HG02623 (cell line): ENCODE data around the gene DIP2C.
"Not testable (repeated sequence)": the region's sequence is repeated elsewhere in the genome, so short reads cannot be mapped to it uniquely, and the experiment has no call there.

Experiments
- ATAC-seq: cut with Tn5 transposase; IDR thresholded peaks from one replicate; pipeline ENCODE4 v1.9.1; 2021; ENCODE audit warnings: moderate library complexity; ENCODE audit not compliant: unreplicated experiment

Gene DIP2C

GRCh38 chr10:644076-644942, 45.2 kb downstream of the DIP2C start:
- no peak for ATAC-seq

- no peak for ATAC-seq
These were observed 47.1 kb downstream of the DIP2C start for GRCh38 chr10:642186-642890.

GRCh38 chr10:641149-642010, 48.1 kb downstream of the DIP2C start:
- ATAC-seq = no peak

GRCh38 chr10:640673-641045, 48.8 kb downstream of the DIP2C start:
- ATAC-seq = no peak

- ATAC-seq = no peak
These were observed 49.5 kb downstream of the DIP2C start for GRCh38 chr10:639751-640672.

- ATAC-seq = no peak
These were observed 50.3 kb downstream of the DIP2C start for GRCh38 chr10:639001-639750.

- ATAC-seq = no peak
These were observed 51.7 kb downstream of the DIP2C start for GRCh38 chr10:637771-638195.

- ATAC-seq = no peak
These were observed 52.2 kb downstream of the DIP2C start for GRCh38 chr10:637221-637620.

GRCh38 chr10:636769-637168, 52.7 kb downstream of the DIP2C start:
- no peak for ATAC-seq

GRCh38 chr10:636016-636730, 53.3 kb downstream of the DIP2C start:
- ATAC-seq = no peak

- ATAC-seq = no peak
These were observed 54.2 kb downstream of the DIP2C start for GRCh38 chr10:635088-635861.

- no peak for ATAC-seq
These were observed 55.2 kb downstream of the DIP2C start for GRCh38 chr10:634256-634655.

- ATAC-seq = no peak
These were observed 55.9 kb downstream of the DIP2C start for GRCh38 chr10:633279-634245.

GRCh38 chr10:632807-633177, 56.7 kb downstream of the DIP2C start:
- ATAC-seq = not testable (repeated sequence)

- ATAC-seq = not testable (repeated sequence)
These were observed 57.2 kb downstream of the DIP2C start for GRCh38 chr10:632155-632806.

- ATAC-seq = no peak
These were observed 58.2 kb downstream of the DIP2C start for GRCh38 chr10:631266-631665.
